ENCODE data around the gene UQCRQ. TPM values are rescaled to one million over a fixed set of nuclear protein-coding genes. Genes with fewer than 3 reads are reported as not detected.

Gene UQCRQ
- total and polyA plus RNA-seq, 12 donors: 141 to 807 (median 522) TPM

- WGBS, 4 donors: 79 to 87% (median 81%) methylated on average over 5 of the region's 5 CpGs
- TF ChIP-seq POLR2A (IDR thresholded peaks at IDR 0.05): no peak
- no peak for TF ChIP-seq CTCF (IDR thresholded peaks at IDR 0.05)
- H3K9me3 ChIP-seq (replicated peaks in 1 of 3): no peaks in the 10 kb centered on the region
- H3K27me3 ChIP-seq: no peaks in the 10 kb centered on the region
- no peak for DNase-seq
- no peak overlapping the region for H3K27ac ChIP-seq
- no peak overlapping the region for H3K4me3 ChIP-seq
- H3K36me3 ChIP-seq (replicated peaks in 1 of 2): peaks cover 0 to 32% of the 10 kb centered on the region in 2 donors
- no peaks in the 10 kb centered on the region for H3K4me1 ChIP-seq (replicated peaks in 1 of 2)
- intact Hi-C loops (cut with DNase I): no loop called here
Measured at GRCh38 chr5:132915681-132916080, 49.2 kb downstream of the UQCRQ start.

- intact Hi-C loops (cut with DNase I): no loop called here
- TF ChIP-seq CTCF (IDR thresholded peaks at IDR 0.05): no peak
- TF ChIP-seq POLR2A (IDR thresholded peaks at IDR 0.05): no peak
- WGBS, 4 donors: 95 to 96% (median 96%) methylated on average over 3 of the region's 3 CpGs
- Histone ChIP-seq H3K4me3 (no peak overlapping the region), H3K36me3 (replicated peaks in 1 of 2) (peaks cover 0 to 32% of the 10 kb centered on the region in 2 donors), H3K27ac (no peak overlapping the region), H3K4me1 (replicated peaks in 1 of 2) (no peaks in the 10 kb centered on the region), H3K27me3 (no peaks in the 10 kb centered on the region), H3K9me3 (replicated peaks in 1 of 3) (no peaks in the 10 kb centered on the region)
- no peak for DNase-seq
Measured at GRCh38 chr5:132916086-132916485, 49.6 kb downstream of the UQCRQ start.

Small RNA genes within 50 kb of the gene (small RNA-seq; reads per million reads assigned to genes)
- 0 reads per million in 2 donors for gene RNA5SP192

Other genes starting within 250 kb of the UQCRQ start
- under 1 TPM in 2 of 9 donors, not detected in 7; 0.06 to 0.61 TPM for gene IL13, start 208.5 kb upstream of the UQCRQ start, total RNA-seq
- gene IL13, start 208.5 kb upstream of the UQCRQ start, polyA plus RNA-seq: under 1 TPM in 2 of 3 donors, not detected in 1; 0.10 to 0.32 TPM
- not detected for gene IL4, start 192.7 kb upstream of the UQCRQ start, total RNA-seq
- not detected for gene IL4, start 192.7 kb upstream of the UQCRQ start, polyA plus RNA-seq
- gene KIF3A, start 129.1 kb upstream of the UQCRQ start, total RNA-seq: 10 to 100 TPM in 4 of 9 donors, 1 to 10 TPM in 5; 5.6 to 42.0 (median 9.5) TPM
- gene KIF3A, start 129.1 kb upstream of the UQCRQ start, polyA plus RNA-seq: 10 to 100 TPM in 2 of 3 donors, 1 to 10 TPM in 1; 4.1 to 26.8 (median 11.7) TPM
- gene CCNI2, start 119.2 kb upstream of the UQCRQ start, total RNA-seq: under 1 TPM in 4 of 9 donors, not detected in 5; 0.08 to 0.33 (median 0.17) TPM
- gene CCNI2, start 119.2 kb upstream of the UQCRQ start, polyA plus RNA-seq: under 1 TPM; 0.20 to 0.40 (median 0.40) TPM
- 10 to 100 TPM in 8 of 9 donors, 1 to 10 TPM in 1; 9.7 to 36.2 (median 27.6) TPM for gene SEPTIN8, start 89.4 kb upstream of the UQCRQ start, total RNA-seq
- 10 to 100 TPM; 16.1 to 30.7 (median 19.6) TPM for gene SEPTIN8, start 89.4 kb upstream of the UQCRQ start, polyA plus RNA-seq
- 1 to 10 TPM in 2 of 9 donors, under 1 TPM in 4, not detected in 3; 0.06 to 1.8 (median 0.53) TPM for gene SOWAHA, start 53.3 kb upstream of the UQCRQ start, total RNA-seq
- under 1 TPM; 0.17 to 0.90 (median 0.40) TPM for gene SOWAHA, start 53.3 kb upstream of the UQCRQ start, polyA plus RNA-seq
- 10 to 100 TPM in 1 of 9 donors, 1 to 10 TPM in 8; 1.9 to 10.3 (median 5.2) TPM for gene SHROOM1, start 36.0 kb upstream of the UQCRQ start, total RNA-seq
- gene SHROOM1, start 36.0 kb upstream of the UQCRQ start, polyA plus RNA-seq: 10 to 100 TPM in 1 of 3 donors, 1 to 10 TPM in 2; 1.3 to 18.3 (median 6.7) TPM
- 1 to 10 TPM in 2 of 9 donors, under 1 TPM in 7; 0.41 to 1.4 (median 0.70) TPM for gene GDF9, start 173 bp upstream of the UQCRQ start, total RNA-seq
- gene GDF9, start 173 bp upstream of the UQCRQ start, polyA plus RNA-seq: 1 to 10 TPM in 2 of 3 donors, under 1 TPM in 1; 0.88 to 1.0 (median 1.0) TPM
- 1 to 10 TPM in 4 of 9 donors, under 1 TPM in 3, not detected in 2; 0.39 to 1.7 (median 1.1) TPM for gene LEAP2, start 7.0 kb downstream of the UQCRQ start, total RNA-seq
- 1 to 10 TPM in 2 of 3 donors, under 1 TPM in 1; 0.57 to 3.1 (median 1.8) TPM for gene LEAP2, start 7.0 kb downstream of the UQCRQ start, polyA plus RNA-seq
- 100 to 1,000 TPM in 1 of 9 donors, 10 to 100 TPM in 8; 42.5 to 158 (median 91.0) TPM for gene AFF4, start 97.0 kb downstream of the UQCRQ start, total RNA-seq
- gene AFF4, start 97.0 kb downstream of the UQCRQ start, polyA plus RNA-seq: 100 to 1,000 TPM in 1 of 3 donors, 10 to 100 TPM in 1, 1 to 10 TPM in 1; 9.7 to 107 (median 14.6) TPM
- gene ZCCHC10, start 159.9 kb downstream of the UQCRQ start, total RNA-seq: 10 to 100 TPM in 8 of 9 donors, 1 to 10 TPM in 1; 8.3 to 39.3 (median 18.2) TPM
- gene ZCCHC10, start 159.9 kb downstream of the UQCRQ start, polyA plus RNA-seq: 10 to 100 TPM; 15.5 to 25.9 (median 20.6) TPM
- gene HSPA4, start 185.4 kb downstream of the UQCRQ start, total RNA-seq: 100 to 1,000 TPM in 2 of 9 donors, 10 to 100 TPM in 7; 48.0 to 141 (median 81.8) TPM
- gene HSPA4, start 185.4 kb downstream of the UQCRQ start, polyA plus RNA-seq: 100 to 1,000 TPM; 123 to 207 (median 159) TPM

Measured in adrenal gland (tissue), 12 donors.